Testis (tissue), 3 donors: ENCODE results near the gene GABRR3. TPM values are rescaled to one million over a fixed set of nuclear protein-coding genes. Genes with fewer than 3 reads are reported as not detected.

Source experiments
- DNase-seq: peaks from one replicate; pipeline ENCODE4 v3.0.0-alpha.2; 2019
- H3K27ac ChIP-seq, 2 donors: fragments of 200-600 bp; sonication (generic); one replicate each; pipeline ENCODE4 v1.5.1; 2019
- H3K27me3 ChIP-seq: fragments of 200-600 bp; sonication (generic); one replicate; pipeline ENCODE4 v1.5.1; 2019
- H3K36me3 ChIP-seq: fragments of 200-600 bp; sonication (generic); one replicate; pipeline ENCODE4 v1.5.1; 2017; ENCODE audit warnings: low read depth; ENCODE audit errors: missing control alignments
- H3K4me1 ChIP-seq: fragments of 200-600 bp; sonication (generic); one replicate; pipeline ENCODE4 v1.5.1; 2019
- H3K4me3 ChIP-seq, 2 donors: fragments of 200-600 bp; sonication (generic); one replicate each; pipeline ENCODE4 v1.5.1; 2017 to 2019
- H3K9me3 ChIP-seq: fragments of 200-600 bp; sonication (generic); one replicate; pipeline ENCODE4 v1.5.1; 2017
- POLR2A ChIP-seq: fragments of 450-650 bp; IDR thresholded peaks from one replicate; pipeline ENCODE4 v1.6.1; 2017; ENCODE audit warnings: antibody characterized with exemption, mild to moderate bottlenecking, moderate library complexity
- WGBS, 2 donors: methylation state at CpG; one replicate each; pipeline ENCODE4 v1.1.5; 2018; 5-methylcytosine and 5-hydroxymethylcytosine counted together
- intact Hi-C: fragments of 100-400 bp; cut with DNase I; formaldehyde crosslinking; loops from one replicate; pipeline ENCODE4 v1.15.1; 2023; ENCODE audit warnings: low total_unique reads
- polyA plus RNA-seq: library from polyadenylated mRNA; stranded (reverse); fragments of 350-450 nt; fragmentation: Illumina TruSeq; extraction: RNeasy Lipid Tissue Mini Kit (QIAGEN cat#74804); gene quantifications from one replicate; pipeline ENCODE4 v1.2.3, GENCODE V29; 2014; ENCODE audit warnings: low read depth, low replicate concordance; ENCODE audit not compliant: insufficient read depth
- total RNA-seq, 2 donors: library from RNA; depleted of rRNA; stranded (reverse); fragments of >200 nt; gene quantifications; one replicate each; pipeline ENCODE4 v1.2.3, GENCODE V29; 2016
- TF ChIP-seq, protein P1 (sequence below), 3 experiments: fragments of 450-650 bp in 2 of 3; fragments of 200-600 bp in 1 of 3; sonication (generic) in 1 of 3; IDR thresholded peaks; one replicate each; pipeline ENCODE4 v1.5.1; 2016 to 2019; ENCODE audit warnings: antibody characterized with exemption in 3 of 3, mild to moderate bottlenecking in 2 of 3, moderate library complexity in 1 of 3

GABRR3 gene
- total and polyA plus RNA-seq, 3 donors from 2014 or later: 0.19 to 0.55 (median 0.38) TPM

DNA sequence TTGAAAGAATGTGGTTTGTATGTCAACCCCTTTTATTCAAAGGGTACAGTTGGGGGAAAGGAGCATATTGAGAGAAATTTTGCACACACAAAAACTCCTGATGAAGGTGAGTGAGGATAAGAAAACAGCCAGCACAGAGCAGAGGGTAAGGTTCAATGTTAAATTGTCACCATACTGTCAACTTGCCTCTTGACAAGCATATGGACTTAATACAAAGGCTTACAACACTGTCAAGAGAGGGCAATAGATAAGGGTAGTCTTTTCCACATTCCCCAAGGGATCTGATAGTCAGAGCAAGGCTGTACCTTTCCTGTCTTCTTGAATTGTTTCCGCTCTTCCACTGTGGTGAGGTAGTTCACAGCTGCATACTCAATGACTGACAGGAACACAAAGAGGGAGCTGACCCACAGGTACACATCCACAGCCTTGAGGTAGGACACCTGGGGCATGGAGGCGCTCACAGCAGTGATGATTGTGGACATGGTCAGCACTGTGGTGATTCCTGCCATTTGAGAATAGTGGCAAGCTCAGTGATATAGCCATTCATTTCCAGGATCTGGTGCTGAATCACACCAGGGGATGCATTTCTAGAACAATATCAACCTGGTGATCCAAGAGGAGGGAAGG lies 42.5 kb downstream of the GABRR3 start:
- Histone ChIP-seq H3K27ac (no peak overlapping the region), H3K27me3 (no peaks in the 10 kb centered on the region), H3K4me3 (no peak overlapping the region), H3K9me3 (no peaks in the 10 kb centered on the region), H3K4me1 (no peaks in the 10 kb centered on the region), H3K36me3 (no peaks in the 10 kb centered on the region)
- DNase-seq: no peak
- 93 to 97% methylated on average over 2 of the region's 2 CpGs for WGBS, 2 donors
- intact Hi-C loops: no loop called here
- TF ChIP-seq, protein P1, sequence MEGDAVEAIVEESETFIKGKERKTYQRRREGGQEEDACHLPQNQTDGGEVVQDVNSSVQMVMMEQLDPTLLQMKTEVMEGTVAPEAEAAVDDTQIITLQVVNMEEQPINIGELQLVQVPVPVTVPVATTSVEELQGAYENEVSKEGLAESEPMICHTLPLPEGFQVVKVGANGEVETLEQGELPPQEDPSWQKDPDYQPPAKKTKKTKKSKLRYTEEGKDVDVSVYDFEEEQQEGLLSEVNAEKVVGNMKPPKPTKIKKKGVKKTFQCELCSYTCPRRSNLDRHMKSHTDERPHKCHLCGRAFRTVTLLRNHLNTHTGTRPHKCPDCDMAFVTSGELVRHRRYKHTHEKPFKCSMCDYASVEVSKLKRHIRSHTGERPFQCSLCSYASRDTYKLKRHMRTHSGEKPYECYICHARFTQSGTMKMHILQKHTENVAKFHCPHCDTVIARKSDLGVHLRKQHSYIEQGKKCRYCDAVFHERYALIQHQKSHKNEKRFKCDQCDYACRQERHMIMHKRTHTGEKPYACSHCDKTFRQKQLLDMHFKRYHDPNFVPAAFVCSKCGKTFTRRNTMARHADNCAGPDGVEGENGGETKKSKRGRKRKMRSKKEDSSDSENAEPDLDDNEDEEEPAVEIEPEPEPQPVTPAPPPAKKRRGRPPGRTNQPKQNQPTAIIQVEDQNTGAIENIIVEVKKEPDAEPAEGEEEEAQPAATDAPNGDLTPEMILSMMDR (IDR thresholded peaks at IDR 0.05): no peak
- TF ChIP-seq POLR2A: no peak

DNA sequence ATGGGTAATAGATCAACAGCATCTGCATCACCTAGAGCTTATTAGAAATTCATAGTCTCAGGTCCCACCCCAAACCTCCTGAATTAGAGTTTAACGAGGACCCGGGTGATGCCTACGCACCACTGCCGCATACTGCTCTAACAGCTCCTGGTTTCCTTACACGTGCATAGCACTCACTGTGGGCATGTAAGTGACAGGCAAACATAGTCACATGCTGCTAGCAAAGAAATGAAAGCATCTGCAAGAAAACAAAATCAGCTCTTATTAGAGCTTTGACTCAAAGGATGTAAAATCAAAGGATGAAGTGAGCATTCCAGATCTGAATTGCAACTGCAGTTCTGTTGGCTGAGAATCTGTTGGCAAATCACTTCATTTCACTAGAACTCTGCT lies 43.8 kb downstream of the GABRR3 start:
- Histone ChIP-seq H3K27me3 (no peaks in the 10 kb centered on the region), H3K4me3 (no peak overlapping the region), H3K36me3 (no peaks in the 10 kb centered on the region), H3K9me3 (no peaks in the 10 kb centered on the region), H3K27ac (no peak overlapping the region), H3K4me1 (no peaks in the 10 kb centered on the region)
- no peak for DNase-seq
- TF ChIP-seq, protein P1 (IDR thresholded peaks at IDR 0.05): no peak
- no peak for TF ChIP-seq POLR2A
- intact Hi-C loops: no loop called here
- 53 to 67% methylated on average over 5 of the region's 5 CpGs for WGBS, 2 donors

DNA sequence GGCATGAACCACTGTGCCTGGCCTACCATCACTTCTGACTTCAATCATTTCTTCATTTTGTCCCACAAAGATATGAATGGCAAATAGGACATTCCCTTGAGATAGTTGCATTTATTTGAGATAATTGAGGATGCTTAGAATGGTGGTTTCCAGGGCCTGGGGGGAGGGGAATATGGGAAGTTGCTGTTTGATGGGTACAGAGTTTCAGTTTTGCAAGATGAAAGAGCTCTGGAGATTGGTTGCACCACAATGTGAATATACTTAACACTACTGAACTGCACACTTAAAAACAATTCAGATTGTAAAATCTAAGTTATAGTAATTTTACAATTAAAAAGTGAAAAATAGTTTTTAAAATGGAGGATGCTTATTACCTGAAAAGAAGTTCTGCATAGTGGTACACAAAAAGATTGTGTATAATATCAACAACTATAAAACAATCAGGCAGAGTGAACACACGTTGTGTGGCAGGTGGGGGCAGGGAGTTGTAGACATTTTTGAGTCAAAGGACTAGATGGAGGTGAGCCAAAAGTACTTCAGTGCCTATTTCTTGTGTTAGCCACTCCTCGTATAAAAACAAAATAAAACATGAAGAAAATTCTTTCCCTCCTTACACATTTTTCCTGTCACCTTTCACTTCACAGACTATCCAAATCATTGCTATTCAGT lies 44.4 kb downstream of the GABRR3 start:
- H3K27me3 ChIP-seq: no peaks in the 10 kb centered on the region

DNA sequence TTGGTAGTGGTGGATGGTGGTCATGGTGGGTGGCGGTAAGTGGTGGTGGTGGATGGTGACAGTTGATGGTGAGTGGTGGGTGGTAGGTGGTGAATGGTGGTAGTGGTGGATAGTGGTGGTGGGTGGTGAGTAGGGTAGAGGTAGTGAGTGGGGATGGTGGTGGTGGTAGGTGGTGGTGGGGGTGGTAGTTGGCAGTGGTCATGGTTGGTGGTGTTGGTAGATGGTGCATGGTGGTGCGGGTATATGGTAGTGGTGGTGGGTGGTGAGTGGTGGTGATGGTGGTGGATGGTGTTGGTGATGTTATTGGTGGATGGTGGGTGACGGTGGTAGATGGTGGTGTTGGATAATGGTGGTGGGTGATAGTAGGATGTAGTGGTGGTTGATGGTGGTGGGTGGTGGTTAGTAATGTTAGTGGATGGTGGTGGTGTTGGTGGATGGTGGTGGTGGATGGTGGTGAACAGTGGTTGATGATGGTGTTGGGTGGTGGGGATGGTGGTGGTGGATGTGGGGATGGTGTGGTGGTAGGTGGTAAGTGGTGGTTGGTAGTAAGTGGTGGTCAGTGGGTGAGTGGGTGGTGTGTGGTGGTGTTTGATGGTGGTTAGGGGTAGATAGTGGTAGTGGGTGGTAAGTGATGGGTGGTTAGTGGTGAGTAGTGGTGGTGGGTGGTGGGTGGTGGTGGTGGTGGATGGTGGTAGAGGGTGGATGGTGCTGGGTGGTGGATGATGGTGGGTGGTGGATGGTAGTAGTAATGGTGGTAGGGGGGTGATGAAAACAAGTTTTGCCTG lies 46.1 kb downstream of the GABRR3 start:
- Histone ChIP-seq H3K27ac (no peak overlapping the region), H3K4me1 (no peaks in the 10 kb centered on the region), H3K27me3 (no peaks in the 10 kb centered on the region), H3K4me3 (no peak overlapping the region), H3K9me3 (no peaks in the 10 kb centered on the region), H3K36me3 (no peaks in the 10 kb centered on the region)
- WGBS, 2 donors: 95 to 96% methylated on average over 3 of the region's 3 CpGs
- intact Hi-C loops: no loop called here
- DNase-seq: no peak
- no peak for TF ChIP-seq POLR2A
- TF ChIP-seq, protein P1 (IDR thresholded peaks at IDR 0.05): no peak

More for the DNA sequence above, 44.4 kb downstream of the GABRR3 start:
- no peak for DNase-seq
- no peaks in the 10 kb centered on the region for H3K9me3 ChIP-seq
- no peaks in the 10 kb centered on the region for H3K4me1 ChIP-seq
- TF ChIP-seq, protein P1 (IDR thresholded peaks at IDR 0.05): no peak
- TF ChIP-seq POLR2A: no peak
- WGBS, 2 donors: 42 to 60% methylated on average over 2 of the region's 2 CpGs
- no peak overlapping the region for H3K27ac ChIP-seq
- H3K36me3 ChIP-seq: no peaks in the 10 kb centered on the region
- no peak overlapping the region for H3K4me3 ChIP-seq
- intact Hi-C loops: no loop called here
